ENCODE measurements around the gene TMCO4. TPM values are rescaled to one million over a fixed set of nuclear protein-coding genes. Genes with fewer than 3 reads are reported as not detected.

Gene TMCO4
- total RNA-seq, 1 experiment from 2014 or later, result 4.3 TPM

GRCh38 chr1:19739628-19740027, 60.1 kb downstream of the TMCO4 start:
- peaks cover 10% of the 10 kb centered on the region for H3K4me1 ChIP-seq (ENCODE audit: insufficient read depth, low read length, poor library complexity, severe bottlenecking)
- ChIA-PET CTCF (no interaction called here), POLR2A (ENCODE audit: low non-redundant PET) (no interaction called here)
- intact Hi-C loops (cut with micrococcal nuclease; ENCODE audit: unreplicated experiment), result no loop called here
- H3K4me3 ChIP-seq (ENCODE audit: low read depth, low read length, poor library complexity, severe bottlenecking), result no peak overlapping the region
- no peaks in the 10 kb centered on the region for H3K36me3 ChIP-seq (ENCODE audit: insufficient read depth, low read length, poor library complexity, severe bottlenecking)
- no peaks in the 10 kb centered on the region for H3K27me3 ChIP-seq (replicated peaks; ENCODE audit: insufficient read depth, low read depth, low read length, poor library complexity)
- H3K27ac ChIP-seq (ENCODE audit: low read depth, low read length, poor library complexity, severe bottlenecking), result no peak overlapping the region
- TF ChIP-seq EZH2 (IDR thresholded peaks at IDR 0.05; ENCODE audit: borderline replicate concordance, low read depth, low read length, poor library complexity, severe bottlenecking) (no peak), CTCF (conservative IDR thresholded peaks at IDR 0.05; ENCODE audit: low read depth, low read length) (no peak)
- BruUV-seq (replicated peaks), result no TSS peak
- no peak for DNase-seq (ENCODE audit: low spot score)
- no peaks in the 10 kb centered on the region for H3K9me3 ChIP-seq (ENCODE audit: low read depth, low read length, poor library complexity, severe bottlenecking)

GRCh38 chr1:19738669-19739068, 61.0 kb downstream of the TMCO4 start:
- no peaks in the 10 kb centered on the region for H3K27me3 ChIP-seq (replicated peaks; ENCODE audit: insufficient read depth, low read depth, low read length, poor library complexity)
- POLR2A ChIA-PET (ENCODE audit: low non-redundant PET), result no interaction called here
- H3K27ac ChIP-seq (ENCODE audit: low read depth, low read length, poor library complexity, severe bottlenecking), result no peak overlapping the region
- BruUV-seq (replicated peaks), result no TSS peak
- TF ChIP-seq EZH2 (IDR thresholded peaks at IDR 0.05; ENCODE audit: borderline replicate concordance, low read depth, low read length, poor library complexity, severe bottlenecking), result no peak
- no peak for TF ChIP-seq CTCF (conservative IDR thresholded peaks at IDR 0.05; ENCODE audit: low read depth, low read length)
- H3K36me3 ChIP-seq (ENCODE audit: insufficient read depth, low read length, poor library complexity, severe bottlenecking), result no peaks in the 10 kb centered on the region
- peaks cover 15% of the 10 kb centered on the region for H3K4me1 ChIP-seq (ENCODE audit: insufficient read depth, low read length, poor library complexity, severe bottlenecking)
- intact Hi-C loops (cut with micrococcal nuclease; ENCODE audit: unreplicated experiment), result no loop called here
- CTCF ChIA-PET, result no interaction called here
- H3K9me3 ChIP-seq (ENCODE audit: low read depth, low read length, poor library complexity, severe bottlenecking), result no peaks in the 10 kb centered on the region
- DNase-seq (ENCODE audit: low spot score), result no peak
- H3K4me3 ChIP-seq (ENCODE audit: low read depth, low read length, poor library complexity, severe bottlenecking), result no peak overlapping the region

GRCh38 chr1:19738076-19738475, 61.6 kb downstream of the TMCO4 start:
- POLR2A ChIA-PET (ENCODE audit: low non-redundant PET), result no interaction called here
- H3K4me1 ChIP-seq (ENCODE audit: insufficient read depth, low read length, poor library complexity, severe bottlenecking), result peaks cover 15% of the 10 kb centered on the region
- H3K27ac ChIP-seq (ENCODE audit: low read depth, low read length, poor library complexity, severe bottlenecking), result no peak overlapping the region
- TF ChIP-seq EZH2 (IDR thresholded peaks at IDR 0.05; ENCODE audit: borderline replicate concordance, low read depth, low read length, poor library complexity, severe bottlenecking) (no peak), CTCF (conservative IDR thresholded peaks at IDR 0.05; ENCODE audit: low read depth, low read length) (no peak)
- no TSS peak for BruUV-seq (replicated peaks)
- H3K4me3 ChIP-seq (ENCODE audit: low read depth, low read length, poor library complexity, severe bottlenecking), result no peak overlapping the region
- intact Hi-C loops (cut with micrococcal nuclease; ENCODE audit: unreplicated experiment), result no loop called here
- CTCF ChIA-PET, result no interaction called here
- H3K27me3 ChIP-seq (replicated peaks; ENCODE audit: insufficient read depth, low read depth, low read length, poor library complexity), result no peaks in the 10 kb centered on the region
- no peaks in the 10 kb centered on the region for H3K9me3 ChIP-seq (ENCODE audit: low read depth, low read length, poor library complexity, severe bottlenecking)
- no peak for DNase-seq (ENCODE audit: low spot score)
- H3K36me3 ChIP-seq (ENCODE audit: insufficient read depth, low read length, poor library complexity, severe bottlenecking), result no peaks in the 10 kb centered on the region

Measured in A673 (cell line).